HL-60 (cell line): ENCODE measurements around the gene HSD17B12.

ENCODE experiments used
- POLR2AphosphoS5 ChIP-seq: IDR thresholded peaks from 2 replicates; pipeline ENCODE4 v1.6.1; 2012; ENCODE audit warnings: low read depth
- SPI1 ChIP-seq: IDR thresholded peaks from 2 replicates; pipeline ENCODE4 v1.6.1; 2012; ENCODE audit warnings: low read depth, mild to moderate bottlenecking, borderline replicate concordance
- TF ChIP-seq, protein P1 (sequence below): IDR thresholded peaks from one replicate; pipeline ENCODE4 v1.5.1; 2011; ENCODE audit warnings: low read length, control low read depth, inconsistent platforms; ENCODE audit not compliant: insufficient read depth
- TF ChIP-seq, protein P2 (sequence below): IDR thresholded peaks from 2 replicates; pipeline ENCODE4 v1.6.1; 2012; ENCODE audit warnings: low read depth; ENCODE audit not compliant: insufficient replicate concordance

DNA sequence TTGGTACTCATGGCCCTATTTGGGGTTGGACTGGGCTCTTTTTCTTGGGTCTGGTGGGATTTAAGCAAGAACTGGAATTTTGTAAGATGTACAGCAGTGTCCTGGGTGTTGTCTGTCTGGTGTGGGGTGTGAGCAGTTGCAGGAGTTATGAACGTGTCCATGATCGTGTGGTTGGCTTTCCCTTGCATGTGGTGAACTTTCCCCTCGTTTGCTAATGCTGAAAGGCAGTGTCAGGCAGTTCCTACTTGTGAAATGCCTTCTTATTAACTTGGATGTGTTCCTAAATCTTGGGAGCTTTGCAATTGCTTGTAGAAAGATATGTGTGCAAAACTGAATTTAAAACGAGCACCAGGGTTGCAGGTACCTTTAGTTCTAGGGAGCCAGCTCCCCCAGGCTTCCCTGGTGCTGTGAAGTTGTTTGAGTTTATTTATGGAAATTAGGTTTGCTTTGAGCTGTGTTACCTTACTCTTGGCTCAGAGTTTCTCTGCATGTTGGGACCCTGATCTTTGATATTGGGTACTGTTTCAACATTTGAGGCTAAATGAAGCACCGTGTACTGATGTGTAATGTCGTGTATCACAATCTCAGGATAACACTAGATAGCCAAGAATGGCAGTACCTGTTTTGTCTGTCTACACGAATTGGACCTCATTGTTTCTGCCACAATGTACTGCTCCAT, 35.8 kb upstream of the HSD17B12 start:
- TF ChIP-seq, protein P1, sequence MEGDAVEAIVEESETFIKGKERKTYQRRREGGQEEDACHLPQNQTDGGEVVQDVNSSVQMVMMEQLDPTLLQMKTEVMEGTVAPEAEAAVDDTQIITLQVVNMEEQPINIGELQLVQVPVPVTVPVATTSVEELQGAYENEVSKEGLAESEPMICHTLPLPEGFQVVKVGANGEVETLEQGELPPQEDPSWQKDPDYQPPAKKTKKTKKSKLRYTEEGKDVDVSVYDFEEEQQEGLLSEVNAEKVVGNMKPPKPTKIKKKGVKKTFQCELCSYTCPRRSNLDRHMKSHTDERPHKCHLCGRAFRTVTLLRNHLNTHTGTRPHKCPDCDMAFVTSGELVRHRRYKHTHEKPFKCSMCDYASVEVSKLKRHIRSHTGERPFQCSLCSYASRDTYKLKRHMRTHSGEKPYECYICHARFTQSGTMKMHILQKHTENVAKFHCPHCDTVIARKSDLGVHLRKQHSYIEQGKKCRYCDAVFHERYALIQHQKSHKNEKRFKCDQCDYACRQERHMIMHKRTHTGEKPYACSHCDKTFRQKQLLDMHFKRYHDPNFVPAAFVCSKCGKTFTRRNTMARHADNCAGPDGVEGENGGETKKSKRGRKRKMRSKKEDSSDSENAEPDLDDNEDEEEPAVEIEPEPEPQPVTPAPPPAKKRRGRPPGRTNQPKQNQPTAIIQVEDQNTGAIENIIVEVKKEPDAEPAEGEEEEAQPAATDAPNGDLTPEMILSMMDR, result no peak
- TF ChIP-seq, protein P2, sequence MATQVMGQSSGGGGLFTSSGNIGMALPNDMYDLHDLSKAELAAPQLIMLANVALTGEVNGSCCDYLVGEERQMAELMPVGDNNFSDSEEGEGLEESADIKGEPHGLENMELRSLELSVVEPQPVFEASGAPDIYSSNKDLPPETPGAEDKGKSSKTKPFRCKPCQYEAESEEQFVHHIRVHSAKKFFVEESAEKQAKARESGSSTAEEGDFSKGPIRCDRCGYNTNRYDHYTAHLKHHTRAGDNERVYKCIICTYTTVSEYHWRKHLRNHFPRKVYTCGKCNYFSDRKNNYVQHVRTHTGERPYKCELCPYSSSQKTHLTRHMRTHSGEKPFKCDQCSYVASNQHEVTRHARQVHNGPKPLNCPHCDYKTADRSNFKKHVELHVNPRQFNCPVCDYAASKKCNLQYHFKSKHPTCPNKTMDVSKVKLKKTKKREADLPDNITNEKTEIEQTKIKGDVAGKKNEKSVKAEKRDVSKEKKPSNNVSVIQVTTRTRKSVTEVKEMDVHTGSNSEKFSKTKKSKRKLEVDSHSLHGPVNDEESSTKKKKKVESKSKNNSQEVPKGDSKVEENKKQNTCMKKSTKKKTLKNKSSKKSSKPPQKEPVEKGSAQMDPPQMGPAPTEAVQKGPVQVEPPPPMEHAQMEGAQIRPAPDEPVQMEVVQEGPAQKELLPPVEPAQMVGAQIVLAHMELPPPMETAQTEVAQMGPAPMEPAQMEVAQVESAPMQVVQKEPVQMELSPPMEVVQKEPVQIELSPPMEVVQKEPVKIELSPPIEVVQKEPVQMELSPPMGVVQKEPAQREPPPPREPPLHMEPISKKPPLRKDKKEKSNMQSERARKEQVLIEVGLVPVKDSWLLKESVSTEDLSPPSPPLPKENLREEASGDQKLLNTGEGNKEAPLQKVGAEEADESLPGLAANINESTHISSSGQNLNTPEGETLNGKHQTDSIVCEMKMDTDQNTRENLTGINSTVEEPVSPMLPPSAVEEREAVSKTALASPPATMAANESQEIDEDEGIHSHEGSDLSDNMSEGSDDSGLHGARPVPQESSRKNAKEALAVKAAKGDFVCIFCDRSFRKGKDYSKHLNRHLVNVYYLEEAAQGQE, result no peak
- TF ChIP-seq POLR2AphosphoS5 (no peak), SPI1 (no peak)
